ENCODE results near the gene MARF1. TPM values are rescaled to one million over a fixed set of nuclear protein-coding genes. Genes with fewer than 3 reads are reported as not detected.

Gene MARF1
- total and polyA plus RNA-seq, 9 of the 15 experiments (the other 6 are each of a cell fraction or from before 2014, with no cell fraction given): 4.7 to 33.2 (median 11.7) TPM

- no peak for TF ChIP-seq MTA2 (IDR thresholded peaks at IDR 0.05; ENCODE audit: low read depth)
- no peak for TF ChIP-seq ZNF512 (tag; IDR thresholded peaks at IDR 0.05)
Measured at GRCh38 chr16:15613676-15614075, 29.3 kb downstream of the MARF1 start (continued).

- FAIRE-seq: no peak
- no peak for DNase-seq (ENCODE audit: extremely low read depth in 1 of 4, low spot score in 3 of 4)
- in situ Hi-C loops (cut with MboI): no loop called here
- WGBS (ENCODE audit: insufficient coverage, low coverage, missing lambda C conversion rate): 63% methylated on average over 7 of the region's 7 CpGs
- POLR2A ChIA-PET: no interaction called here
- H3K4me1 ChIP-seq (replicated peaks in 1 of 2; ENCODE audit: control insufficient read depth in 2 of 2, insufficient read depth in 2 of 2, low read length in 2 of 2): no peaks in the 10 kb centered on the region; a peak in 2 of 5 replicates
- no peak overlapping the region for H3K9ac ChIP-seq (ENCODE audit: insufficient read depth in 1 of 2, low read depth in 2 of 2, low read length in 2 of 2)
- H4K20me1 ChIP-seq (replicated peaks; ENCODE audit: control insufficient read depth, insufficient read depth, low read length): no peaks in the 10 kb centered on the region
- peaks cover 63% of the 10 kb centered on the region for H3K36me3 ChIP-seq (ENCODE audit: control insufficient read depth, insufficient read depth, low read length)
- no peaks in the 10 kb centered on the region for H3K9me3 ChIP-seq (replicated peaks; ENCODE audit: control insufficient read depth, insufficient read depth, low read depth, low read length)
- H3K27ac ChIP-seq (ENCODE audit: extremely low read depth, low read depth, low read length): no peak overlapping the region
- H3K4me3 ChIP-seq: no peak overlapping the region
- no peak overlapping the region for H2AFZ ChIP-seq (ENCODE audit: low read depth, low read length)
- H3K4me2 ChIP-seq (ENCODE audit: insufficient read depth, low read length): no peak overlapping the region
- H3K79me2 ChIP-seq (ENCODE audit: control insufficient read depth, insufficient read depth, low read length): no peaks in the 10 kb centered on the region
- no peak for ATAC-seq
- CTCF ChIA-PET (ENCODE audit: low intra/inter-chr PET ratio): no interaction called here
- BruUV-seq (replicated peaks): no TSS peak
- intact Hi-C loops (cut with micrococcal nuclease): no loop called here
- H3K27me3 ChIP-seq (ENCODE audit: control insufficient read depth in 2 of 2, insufficient read depth in 2 of 2, low read length in 2 of 2): no peaks in the 10 kb centered on the region
- H3K9me1 ChIP-seq (ENCODE audit: control insufficient read depth, insufficient read depth, low read length): peaks cover 7% of the 10 kb centered on the region
- no peak for TF ChIP-seq ILF3 (IDR thresholded peaks at IDR 0.05; ENCODE audit: borderline replicate concordance)
- no peak for TF ChIP-seq NR4A1 (CRISPR knock-in tag; IDR thresholded peaks at IDR 0.05)
- no peak for TF ChIP-seq NR4A1 (tag; IDR thresholded peaks at IDR 0.05)
- no peak for TF ChIP-seq FOXK1 (CRISPR knock-in tag; IDR thresholded peaks at IDR 0.05; ENCODE audit: borderline replicate concordance)
- no peak for TF ChIP-seq HMG20B (CRISPR knock-in tag; IDR thresholded peaks at IDR 0.05)
- no peak for TF ChIP-seq THAP7 (CRISPR knock-in tag; IDR thresholded peaks at IDR 0.05)
- no peak for TF ChIP-seq HES1 (IDR thresholded peaks at IDR 0.05; ENCODE audit: low read depth)
- no peak for TF ChIP-seq SREBF2 (CRISPR knock-in tag; IDR thresholded peaks at IDR 0.05)
- TF ChIP-seq ZKSCAN1 (IDR thresholded peaks at IDR 0.05; ENCODE audit: low read depth, low read length): no peak
- TF ChIP-seq L3MBTL2 (IDR thresholded peaks at IDR 0.05): no peak
- no peak for TF ChIP-seq CREBBP (IDR thresholded peaks at IDR 0.05; ENCODE audit: low read depth, low read length)
- no peak for TF ChIP-seq ZNF134 (CRISPR knock-in tag; conservative IDR thresholded peaks at IDR 0.05)
- TF ChIP-seq KLF10 (CRISPR knock-in tag; IDR thresholded peaks at IDR 0.05): no peak
- TF ChIP-seq KLF6 (CRISPR knock-in tag; IDR thresholded peaks at IDR 0.05; ENCODE audit: borderline replicate concordance): no peak
- no peak for TF ChIP-seq BCLAF1 (IDR thresholded peaks at IDR 0.05; ENCODE audit: borderline replicate concordance in 1 of 2, control insufficient read depth in 1 of 2, low read depth in 2 of 2, low read length in 1 of 2)
- TF ChIP-seq CBX3 (IDR thresholded peaks at IDR 0.05; ENCODE audit: borderline replicate concordance in 1 of 2, low read length in 2 of 2): no peak
Measured at GRCh38 chr16:15611610-15612009, 31.3 kb downstream of the MARF1 start.
